ENCODE measurements around the gene EHD4.

Gene EHD4

DNA sequence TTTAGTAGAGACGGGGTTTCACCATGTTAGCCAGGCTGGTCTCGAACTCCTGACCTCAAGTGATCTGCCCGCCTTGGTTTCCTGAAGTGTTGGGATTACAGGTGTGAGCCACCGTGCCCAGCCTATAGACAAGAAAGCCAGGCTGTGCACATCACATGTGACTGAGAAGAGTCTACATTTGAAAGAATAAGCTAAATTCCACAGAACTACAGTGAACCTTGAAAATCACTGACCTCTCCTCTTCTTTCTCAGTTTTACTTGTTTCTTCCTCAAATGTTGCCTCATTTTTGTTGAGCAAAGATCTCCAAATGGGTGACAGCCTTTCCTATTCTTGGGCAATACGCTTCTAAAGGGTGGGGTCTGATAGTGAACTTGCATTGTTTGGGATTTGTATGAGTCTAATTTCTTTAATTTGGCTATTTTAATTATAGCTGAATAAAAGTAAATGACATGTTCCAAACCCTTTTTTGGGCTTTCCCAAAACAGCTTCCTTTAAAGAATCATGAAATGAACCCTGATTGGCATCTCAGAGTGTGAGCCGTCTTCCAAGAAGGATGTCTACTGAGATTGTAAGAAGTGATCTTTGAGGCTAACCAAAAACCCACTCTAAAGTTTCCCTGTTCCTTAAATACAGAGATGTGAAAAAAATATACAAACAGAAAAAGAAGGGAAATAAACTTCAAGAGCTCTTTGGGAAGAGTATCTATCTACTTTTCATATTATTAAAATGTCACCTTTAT is 56.9 kb downstream of the EHD4 start:
- H3K4me1 ChIP-seq (ENCODE audit: control insufficient read depth, insufficient read depth, low read length, poor library complexity, severe bottlenecking) = peaks cover 5% of the 10 kb centered on the region
- peaks cover 61% of the 10 kb centered on the region for H3K36me3 ChIP-seq (ENCODE audit: control insufficient read depth, insufficient read depth, low read length)
- H3K4me3 ChIP-seq (ENCODE audit: extremely low read depth, insufficient read depth, low read length, poor library complexity, severe bottlenecking) = no peak overlapping the region
- no peaks in the 10 kb centered on the region for H3K9me3 ChIP-seq (ENCODE audit: control insufficient read depth, low read length)
- 94 to 100% methylated on average over 4 of the region's 6 CpGs for WGBS, 2 experiments (ENCODE audit: insufficient coverage in 2 of 2)
- no peak overlapping the region for H3K27ac ChIP-seq (ENCODE audit: low read depth, low read length, severe bottlenecking)

DNA sequence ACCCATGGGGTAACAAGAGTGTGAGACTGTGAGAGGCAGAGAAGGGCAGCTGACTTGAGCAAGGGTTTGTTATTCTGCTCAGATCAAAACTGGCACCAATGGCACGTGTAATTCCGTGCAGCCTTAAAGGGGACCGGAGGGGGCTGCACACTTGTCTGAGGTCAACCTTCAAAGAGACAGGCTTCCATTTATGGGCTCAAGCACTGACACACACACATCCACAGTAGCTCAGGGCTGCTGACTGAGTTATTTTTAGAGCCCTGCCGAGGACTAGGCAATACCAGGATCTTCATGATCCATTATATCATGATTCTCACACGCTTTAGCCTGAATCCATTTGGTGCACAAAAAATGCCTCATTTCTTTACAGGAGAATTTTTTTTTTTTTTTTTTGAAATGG is 57.9 kb downstream of the EHD4 start:
- Histone ChIP-seq H3K4me3 (ENCODE audit: extremely low read depth, insufficient read depth, low read length, poor library complexity, severe bottlenecking) (no peak overlapping the region), H3K36me3 (ENCODE audit: control insufficient read depth, insufficient read depth, low read length) (peaks cover 62% of the 10 kb centered on the region), H3K27ac (ENCODE audit: low read depth, low read length, severe bottlenecking) (no peak overlapping the region), H3K4me1 (ENCODE audit: control insufficient read depth, insufficient read depth, low read length, poor library complexity, severe bottlenecking) (peaks cover 5% of the 10 kb centered on the region), H3K9me3 (ENCODE audit: control insufficient read depth, low read length) (no peaks in the 10 kb centered on the region)
- 90 to 96% methylated on average over 2 of the region's 5 CpGs for WGBS, 2 experiments (ENCODE audit: insufficient coverage in 2 of 2)

DNA sequence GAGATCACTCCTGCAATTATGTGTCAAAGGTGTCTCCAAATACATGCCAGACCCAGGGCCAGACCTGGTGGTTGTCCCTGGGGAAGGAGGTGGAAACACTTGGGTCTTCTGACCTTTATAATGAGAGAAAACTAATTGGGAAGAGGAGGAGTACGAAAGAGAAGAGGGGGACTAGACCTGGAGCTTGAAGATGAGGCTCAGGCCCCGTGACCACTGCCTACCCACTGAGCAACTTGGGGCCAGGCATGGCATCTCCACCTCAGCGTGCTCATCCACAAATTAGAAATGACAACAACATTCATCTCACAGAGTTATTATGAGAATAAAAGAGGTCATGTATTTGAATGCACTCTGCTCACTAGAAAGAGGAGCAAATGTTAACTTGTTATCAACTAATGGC is 59.1 kb downstream of the EHD4 start:
- 80 to 100% methylated on average over 1 of the region's 3 CpGs for WGBS, 2 experiments (ENCODE audit: insufficient coverage in 2 of 2)
- Histone ChIP-seq H3K4me1 (ENCODE audit: control insufficient read depth, insufficient read depth, low read length, poor library complexity, severe bottlenecking) (peaks cover 5% of the 10 kb centered on the region), H3K4me3 (ENCODE audit: extremely low read depth, insufficient read depth, low read length, poor library complexity, severe bottlenecking) (no peak overlapping the region), H3K36me3 (ENCODE audit: control insufficient read depth, insufficient read depth, low read length) (peaks cover 62% of the 10 kb centered on the region), H3K27ac (ENCODE audit: low read depth, low read length, severe bottlenecking) (no peak overlapping the region), H3K9me3 (ENCODE audit: control insufficient read depth, low read length) (no peaks in the 10 kb centered on the region)

DNA sequence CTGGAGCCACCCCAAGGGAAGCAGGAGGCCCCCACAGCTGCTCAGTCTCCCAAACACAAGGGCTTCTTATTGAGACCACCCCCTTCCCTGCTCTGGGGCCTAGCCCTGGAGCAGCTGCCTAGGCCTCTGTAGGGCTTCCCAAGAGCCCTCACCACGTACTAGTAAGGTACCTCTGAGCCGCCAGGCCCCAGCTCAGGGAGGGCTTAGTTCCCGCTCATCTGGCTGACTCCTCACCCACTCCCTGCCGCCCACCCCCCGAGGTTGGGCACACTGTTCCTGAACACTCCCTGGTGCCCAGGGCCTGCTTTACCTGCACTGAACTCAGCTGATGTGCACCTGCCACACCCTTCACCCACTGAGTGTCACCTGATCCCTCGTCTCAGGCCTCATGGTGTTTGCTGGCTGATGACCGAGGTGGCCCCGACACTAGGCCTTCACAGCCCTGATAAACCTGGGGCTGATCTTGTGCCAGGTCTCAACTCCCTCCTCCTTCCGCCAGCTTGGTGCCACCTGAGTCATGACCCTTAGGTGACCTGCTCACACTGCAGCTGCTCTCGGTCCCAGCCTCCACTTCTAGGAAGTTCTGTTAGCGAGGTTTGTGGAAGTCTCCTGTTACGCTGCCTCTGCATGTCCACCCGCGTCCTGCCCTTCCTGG is 60.5 kb downstream of the EHD4 start:
- no peaks in the 10 kb centered on the region for H3K9me3 ChIP-seq (ENCODE audit: control insufficient read depth, low read length)
- H3K36me3 ChIP-seq (ENCODE audit: control insufficient read depth, insufficient read depth, low read length) = peaks cover 73% of the 10 kb centered on the region
- H3K4me3 ChIP-seq (ENCODE audit: extremely low read depth, insufficient read depth, low read length, poor library complexity, severe bottlenecking) = no peak overlapping the region
- peak overlapping the region; percentile 10 for H3K27ac ChIP-seq (ENCODE audit: low read depth, low read length, severe bottlenecking)
- no peaks in the 10 kb centered on the region for H3K4me1 ChIP-seq (ENCODE audit: control insufficient read depth, insufficient read depth, low read length, poor library complexity, severe bottlenecking)
- 95 to 98% methylated on average over 12 to 14 of the region's 14 CpGs for WGBS, 2 experiments (ENCODE audit: insufficient coverage in 2 of 2)

DNA sequence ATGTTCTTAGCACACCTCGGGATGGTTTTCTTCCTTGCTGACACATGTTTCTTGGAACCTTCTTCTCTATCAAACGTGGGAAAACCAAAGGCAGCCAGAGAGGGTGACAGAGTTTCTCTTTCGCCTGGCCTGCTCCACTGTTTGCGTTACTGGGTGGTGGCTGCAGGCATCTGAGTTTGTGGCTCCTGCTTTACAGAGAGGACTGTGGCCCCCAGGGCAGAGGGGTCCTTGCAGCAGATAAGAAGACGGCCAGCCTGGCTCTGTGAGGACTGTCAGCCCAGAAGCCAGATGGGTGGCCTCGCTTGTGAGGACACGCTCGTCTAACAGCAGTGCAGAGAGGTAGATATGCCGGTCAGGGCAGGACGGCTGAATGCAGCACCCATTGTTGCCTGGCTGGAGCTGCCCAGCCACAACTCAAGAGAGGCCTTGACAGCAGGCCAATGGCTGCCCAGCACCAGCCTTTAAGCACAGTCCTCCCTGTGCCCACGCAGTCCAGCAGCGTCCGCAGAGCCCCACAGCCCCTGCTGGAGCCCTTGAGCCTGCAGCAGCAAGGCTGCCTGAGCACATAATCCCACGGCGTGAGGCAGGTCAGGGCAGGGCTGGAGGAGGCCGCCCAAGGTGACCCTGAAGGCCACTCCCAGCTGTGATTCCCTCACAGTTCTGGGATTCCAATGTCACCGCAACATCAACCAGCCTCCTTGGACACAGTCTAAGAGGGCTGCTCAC is 63.5 kb downstream of the EHD4 start:
- Histone ChIP-seq H3K36me3 (ENCODE audit: control insufficient read depth, insufficient read depth, low read length) (peaks cover 65% of the 10 kb centered on the region), H3K4me1 (ENCODE audit: control insufficient read depth, insufficient read depth, low read length, poor library complexity, severe bottlenecking) (peaks cover 5% of the 10 kb centered on the region), H3K9me3 (ENCODE audit: control insufficient read depth, low read length) (peaks cover 5% of the 10 kb centered on the region), H3K27ac (ENCODE audit: low read depth, low read length, severe bottlenecking) (no peak overlapping the region), H3K4me3 (ENCODE audit: extremely low read depth, insufficient read depth, low read length, poor library complexity, severe bottlenecking) (no peak overlapping the region)
- 90 to 94% methylated on average over 13 to 17 of the region's 17 CpGs for WGBS, 2 experiments (ENCODE audit: insufficient coverage in 2 of 2)

DNA sequence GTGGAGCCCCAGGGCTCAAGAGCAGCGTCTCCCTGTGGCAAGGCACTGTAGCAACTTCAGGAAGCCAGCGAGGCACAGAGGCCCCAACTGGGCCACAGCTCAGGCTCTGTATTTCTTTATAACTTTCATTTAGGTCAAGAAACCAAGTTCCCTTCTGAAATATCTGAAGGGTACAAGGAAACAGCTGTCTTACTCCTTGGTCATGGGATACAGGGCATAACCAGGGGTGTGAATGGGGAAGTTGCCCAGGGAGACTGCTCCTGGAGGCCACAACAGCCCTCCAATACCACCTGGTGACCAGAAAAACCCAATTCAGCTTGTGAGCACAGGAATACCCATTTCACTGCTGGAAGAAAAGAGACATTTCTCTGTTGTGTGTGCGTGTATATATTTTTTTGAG is 65.2 kb downstream of the EHD4 start:
- Histone ChIP-seq H3K36me3 (ENCODE audit: control insufficient read depth, insufficient read depth, low read length) (peaks cover 58% of the 10 kb centered on the region), H3K4me3 (ENCODE audit: extremely low read depth, insufficient read depth, low read length, poor library complexity, severe bottlenecking) (no peak overlapping the region), H3K4me1 (ENCODE audit: control insufficient read depth, insufficient read depth, low read length, poor library complexity, severe bottlenecking) (peaks cover 9% of the 10 kb centered on the region), H3K9me3 (ENCODE audit: control insufficient read depth, low read length) (peaks cover 5% of the 10 kb centered on the region), H3K27ac (ENCODE audit: low read depth, low read length, severe bottlenecking) (no peak overlapping the region)
- WGBS, 2 experiments (ENCODE audit: insufficient coverage in 2 of 2) = 67 to 80% methylated on average over 1 to 2 of the region's 3 CpGs

DNA sequence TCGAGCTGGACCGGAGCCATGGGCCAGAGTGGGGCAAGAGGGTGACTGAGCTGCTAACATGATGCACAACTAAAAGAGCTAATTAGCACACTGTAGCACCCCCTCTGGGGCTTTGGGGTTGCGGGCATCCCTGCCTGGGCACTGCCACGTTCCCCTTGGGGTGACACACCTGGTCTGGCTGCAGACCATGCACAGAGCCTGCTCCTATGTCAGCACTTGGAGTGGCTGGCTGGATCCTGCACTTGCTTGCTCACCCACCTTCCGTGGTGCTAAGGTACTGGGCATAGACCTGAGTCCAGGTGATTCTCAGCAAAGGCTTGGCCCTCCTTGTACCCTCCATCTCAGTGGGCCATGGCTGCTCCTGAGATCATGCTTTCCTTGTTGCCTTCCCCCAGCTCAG is 65.7 kb downstream of the EHD4 start:
- no peak overlapping the region for H3K4me3 ChIP-seq (ENCODE audit: extremely low read depth, insufficient read depth, low read length, poor library complexity, severe bottlenecking)
- peaks cover 58% of the 10 kb centered on the region for H3K36me3 ChIP-seq (ENCODE audit: control insufficient read depth, insufficient read depth, low read length)
- H3K27ac ChIP-seq (ENCODE audit: low read depth, low read length, severe bottlenecking) = no peak overlapping the region
- H3K9me3 ChIP-seq (ENCODE audit: control insufficient read depth, low read length) = peaks cover 5% of the 10 kb centered on the region
- WGBS, 2 experiments (ENCODE audit: insufficient coverage in 2 of 2) = 96 to 97% methylated on average over 5 of the region's 5 CpGs
- peaks cover 9% of the 10 kb centered on the region for H3K4me1 ChIP-seq (ENCODE audit: control insufficient read depth, insufficient read depth, low read length, poor library complexity, severe bottlenecking)

DNA sequence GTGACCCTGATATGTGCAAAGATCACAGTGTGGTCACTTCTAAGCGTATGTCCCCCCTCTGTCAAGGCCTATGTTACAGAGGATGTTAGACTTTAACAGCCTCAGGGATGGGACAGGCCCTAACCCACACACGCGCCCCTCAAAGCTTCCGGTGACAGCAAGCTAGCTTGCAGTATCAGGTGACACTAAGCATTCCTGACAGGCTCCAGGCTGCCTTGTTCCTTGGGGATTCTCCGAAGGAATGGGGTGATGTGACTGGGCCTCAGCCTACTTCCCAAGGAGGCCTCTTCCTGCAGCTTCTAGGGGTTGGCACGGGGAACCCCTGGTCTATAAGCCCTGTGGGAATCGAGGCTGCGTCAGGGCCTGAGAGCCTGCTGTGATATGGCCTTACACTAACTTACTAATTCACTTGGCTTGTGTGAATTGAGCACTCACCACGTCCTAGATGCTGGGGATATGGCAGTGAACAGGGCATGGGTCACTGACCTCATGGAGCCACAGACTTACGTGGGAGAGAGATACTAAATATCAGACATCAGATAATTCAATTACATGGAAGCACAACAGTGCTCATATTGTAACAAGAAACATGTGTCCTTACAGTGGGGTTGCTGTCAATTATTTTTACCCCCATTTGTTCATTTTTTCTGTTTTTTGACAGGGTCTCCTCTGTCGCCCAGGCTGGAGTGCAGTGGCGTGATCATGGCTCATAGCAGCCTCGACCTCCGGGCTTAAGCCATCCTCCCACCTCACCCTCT is 67.1 kb downstream of the EHD4 start:
- Histone ChIP-seq H3K4me3 (ENCODE audit: extremely low read depth, insufficient read depth, low read length, poor library complexity, severe bottlenecking) (no peak overlapping the region), H3K4me1 (ENCODE audit: control insufficient read depth, insufficient read depth, low read length, poor library complexity, severe bottlenecking) (peaks cover 14% of the 10 kb centered on the region), H3K36me3 (ENCODE audit: control insufficient read depth, insufficient read depth, low read length) (peaks cover 68% of the 10 kb centered on the region), H3K27ac (ENCODE audit: low read depth, low read length, severe bottlenecking) (no peak overlapping the region), H3K9me3 (ENCODE audit: control insufficient read depth, low read length) (peaks cover 5% of the 10 kb centered on the region)
- 91 to 93% methylated on average over 10 to 13 of the region's 14 CpGs for WGBS, 2 experiments (ENCODE audit: insufficient coverage in 2 of 2)

DNA sequence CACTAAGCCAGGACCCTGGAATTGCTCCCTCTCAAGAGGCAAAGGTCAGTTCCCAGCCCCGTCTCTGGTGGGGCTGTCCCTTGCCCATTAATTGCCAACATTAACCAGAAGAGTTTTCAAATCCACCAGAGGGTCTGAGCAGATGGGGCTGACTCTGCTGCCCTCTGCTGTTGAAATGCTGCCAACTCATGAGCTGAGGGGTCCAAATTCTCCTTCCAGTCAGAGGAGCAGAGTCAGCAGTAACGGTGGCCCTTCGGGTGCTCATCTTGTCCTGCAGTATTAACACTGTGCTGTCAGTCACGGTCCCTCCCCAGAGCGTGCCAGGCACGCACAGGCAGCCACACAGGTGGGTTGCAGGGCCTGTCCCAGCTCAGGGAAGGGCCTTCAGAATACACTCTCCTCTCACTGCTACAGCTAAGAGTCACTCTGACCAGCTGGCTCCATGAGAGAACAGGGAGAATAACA is 67.8 kb downstream of the EHD4 start:
- WGBS, 2 experiments (ENCODE audit: insufficient coverage in 2 of 2) = 15 to 27% methylated on average over 6 of the region's 6 CpGs
- Histone ChIP-seq H3K27ac (ENCODE audit: low read depth, low read length, severe bottlenecking) (no peak overlapping the region), H3K4me1 (ENCODE audit: control insufficient read depth, insufficient read depth, low read length, poor library complexity, severe bottlenecking) (peaks cover 14% of the 10 kb centered on the region), H3K4me3 (ENCODE audit: extremely low read depth, insufficient read depth, low read length, poor library complexity, severe bottlenecking) (no peak overlapping the region), H3K36me3 (ENCODE audit: control insufficient read depth, insufficient read depth, low read length) (peaks cover 68% of the 10 kb centered on the region), H3K9me3 (ENCODE audit: control insufficient read depth, low read length) (peaks cover 5% of the 10 kb centered on the region)

DNA sequence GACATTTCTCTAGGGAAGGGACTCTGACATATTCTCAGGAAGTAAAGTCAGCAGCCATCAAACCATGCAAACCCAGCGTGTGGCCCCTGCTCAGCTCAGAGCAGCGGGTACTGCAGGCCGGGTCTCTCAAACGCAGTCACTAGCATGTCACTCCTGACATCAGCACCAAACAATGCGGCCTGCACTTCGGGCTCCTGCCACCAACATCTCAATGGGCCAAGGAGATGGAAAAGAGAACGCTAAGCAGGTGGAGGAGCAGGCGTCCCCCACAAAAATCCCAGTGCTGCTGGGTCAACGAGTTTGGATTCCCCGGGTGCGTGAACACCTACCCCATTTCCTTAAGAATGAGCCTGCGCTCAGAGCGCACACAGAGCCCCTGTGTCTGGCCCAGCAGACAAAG is 68.6 kb downstream of the EHD4 start:
- Histone ChIP-seq H3K4me1 (ENCODE audit: control insufficient read depth, insufficient read depth, low read length, poor library complexity, severe bottlenecking) (peaks cover 14% of the 10 kb centered on the region), H3K27ac (ENCODE audit: low read depth, low read length, severe bottlenecking) (no peak overlapping the region), H3K9me3 (ENCODE audit: control insufficient read depth, low read length) (peaks cover 5% of the 10 kb centered on the region), H3K36me3 (ENCODE audit: control insufficient read depth, insufficient read depth, low read length) (peaks cover 67% of the 10 kb centered on the region), H3K4me3 (ENCODE audit: extremely low read depth, insufficient read depth, low read length, poor library complexity, severe bottlenecking) (no peak overlapping the region)
- 83 to 84% methylated on average over 11 to 12 of the region's 13 CpGs for WGBS, 2 experiments (ENCODE audit: insufficient coverage in 2 of 2)

Data from mesodermal cell (in vitro differentiated cells).